C4-2B (cell line): ENCODE measurements around the gene FBXL17.

Source experiments
- CTCF ChIP-seq: fragments of 450-650 bp; conservative IDR thresholded peaks from 2 replicates; pipeline ENCODE4 v1.5.1; 2017; ENCODE audit warnings: mild to moderate bottlenecking
- ZFX ChIP-seq: fragments of 450-650 bp; IDR thresholded peaks from 2 replicates; pipeline ENCODE4 v1.6.1; 2017

- TF ChIP-seq CTCF (no peak), ZFX (no peak)
Measured at GRCh38 chr5:108074626-108075025, 307.3 kb downstream of the FBXL17 start.
